ENCODE data around the gene HSH2D. TPM values are rescaled to one million over a fixed set of nuclear protein-coding genes. Genes with fewer than 3 reads are reported as not detected.

Gene HSH2D
- total and polyA plus RNA-seq, 9 of the 15 experiments (the other 6 are each of a cell fraction or from before 2014, with no cell fraction given) = 0.03 to 1.1 (median 0.35) TPM; not detected in 1

GRCh38 chr19:16116067-16116466, 27.4 kb upstream of the HSH2D start (continued):
- no peak for TF ChIP-seq CHD7 (IDR thresholded peaks at IDR 0.05; ENCODE audit: low read depth, low read length)
- TF ChIP-seq BCL6 (CRISPR knock-in tag; IDR thresholded peaks at IDR 0.05) = no peak
- no peak for TF ChIP-seq SMAD4 (CRISPR knock-in tag; conservative IDR thresholded peaks at IDR 0.05)
- no peak for TF ChIP-seq ZBTB9 (CRISPR knock-in tag; IDR thresholded peaks at IDR 0.05)

All from K562 (cell line).